ENCODE results near the gene DCDC2C. TPM values are rescaled to one million over a fixed set of nuclear protein-coding genes. Genes with fewer than 3 reads are reported as not detected.

DCDC2C gene
- polyA plus RNA-seq, 1 of the 3 experiments (the other 2 are of a cell fraction), result not detected

DNA sequence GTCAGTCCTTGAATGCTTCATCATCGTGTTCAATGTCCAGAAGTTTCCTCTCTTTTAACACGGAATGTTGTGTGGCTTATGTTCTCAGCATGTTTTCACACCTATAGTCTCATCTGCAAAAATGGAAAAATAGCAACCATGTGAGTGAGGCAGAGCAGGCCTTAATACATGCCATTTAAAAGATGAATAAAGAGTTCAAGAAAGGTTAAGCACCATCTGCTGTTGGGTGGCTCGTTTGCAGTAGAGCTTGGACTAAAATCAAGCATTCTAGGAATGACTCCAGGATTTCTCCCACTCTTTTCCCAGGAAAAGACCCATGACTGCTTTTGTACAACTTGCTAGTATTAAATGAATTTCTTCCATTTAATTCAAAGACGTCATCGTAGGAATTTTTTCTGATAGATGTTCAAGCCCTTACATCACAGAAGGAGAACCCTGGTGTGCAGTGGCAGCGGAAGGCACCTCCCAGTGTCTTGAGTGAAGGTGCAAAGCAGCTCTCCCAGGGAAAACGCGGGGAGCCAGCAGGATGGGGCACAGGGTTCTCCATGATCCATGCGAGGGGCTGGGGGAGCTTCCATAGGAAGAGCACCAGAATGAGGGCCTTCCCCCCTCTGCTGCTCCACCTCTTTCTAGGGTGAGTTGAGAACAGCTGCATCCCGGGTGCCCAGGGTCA lies 9.6 kb downstream of the DCDC2C start:
- no peak for DNase-seq
- H2AFZ ChIP-seq (ENCODE audit: low read depth), result no peak overlapping the region
- WGBS (ENCODE audit: low lambda C conversion rate), result 19% methylated on average over 8 of the region's 10 CpGs
- H3F3A ChIP-seq (replicated peaks; ENCODE audit: insufficient read depth), result no peaks in the 10 kb centered on the region
- ChIA-PET CTCF (interaction anchor here (0.8 to 5.3 kb wide), 4 partner anchors 15 to 74 kb away, joined by 3 to 42 read pairs (median 5); no protein-coding TSS in a partner anchor), POLR2A (no interaction called here)
- no peak overlapping the region for H3K27ac ChIP-seq (ENCODE audit: low read depth in 2 of 2, low read length in 1 of 2)
- H3K4me2 ChIP-seq, result no peak overlapping the region
- H3K4me1 ChIP-seq (ENCODE audit: control insufficient read depth in 1 of 2, insufficient read depth in 2 of 2, low read depth in 1 of 2, low read length in 1 of 2), result no peaks in the 10 kb centered on the region
- no peaks in the 10 kb centered on the region for H3K27me3 ChIP-seq (ENCODE audit: insufficient read depth)
- H4K20me1 ChIP-seq (ENCODE audit: insufficient read depth), result no peaks in the 10 kb centered on the region
- H3K9ac ChIP-seq, result no peak overlapping the region
- TF ChIP-seq SMC3 (IDR thresholded peaks at IDR 0.05; ENCODE audit: low read depth, low read length) (no peak), MXI1 (IDR thresholded peaks at IDR 0.05; ENCODE audit: low read depth, low read length) (no peak), FOXM1 (IDR thresholded peaks at IDR 0.05; ENCODE audit: low read depth) (no peak), GABPA (IDR thresholded peaks at IDR 0.05; ENCODE audit: low read depth) (no peak), RCOR1 (IDR thresholded peaks at IDR 0.05; ENCODE audit: low read length) (no peak), EZH2phosphoT487 (IDR thresholded peaks at IDR 0.05; ENCODE audit: borderline replicate concordance, low read depth) (no peak), TEAD4 (IDR thresholded peaks at IDR 0.05; ENCODE audit: borderline replicate concordance, insufficient read depth) (no peak), CHD2 (IDR thresholded peaks at IDR 0.05; ENCODE audit: low read length, partially characterized antibody) (no peak), YY1 (IDR thresholded peaks at IDR 0.05; ENCODE audit: low read depth) (no peak), PBX3 (IDR thresholded peaks at IDR 0.05) (no peak), ZBTB33 (IDR thresholded peaks at IDR 0.05; ENCODE audit: borderline replicate concordance, low read depth) (no peak), NFIC (IDR thresholded peaks at IDR 0.05; ENCODE audit: borderline replicate concordance) (no peak), SIN3A (IDR thresholded peaks at IDR 0.05; ENCODE audit: borderline replicate concordance, low read depth, low read length) (no peak), JUND (IDR thresholded peaks at IDR 0.05) (no peak), REST (IDR thresholded peaks at IDR 0.05; ENCODE audit: low read depth, low read length) (no peak), RXRA (IDR thresholded peaks at IDR 0.05; ENCODE audit: borderline replicate concordance, low read depth) (no peak), EP300 (IDR thresholded peaks at IDR 0.05; ENCODE audit: borderline replicate concordance in 1 of 2, low read depth in 1 of 2, low read length in 1 of 2) (no peak)
- TF ChIP-seq, protein P1, sequence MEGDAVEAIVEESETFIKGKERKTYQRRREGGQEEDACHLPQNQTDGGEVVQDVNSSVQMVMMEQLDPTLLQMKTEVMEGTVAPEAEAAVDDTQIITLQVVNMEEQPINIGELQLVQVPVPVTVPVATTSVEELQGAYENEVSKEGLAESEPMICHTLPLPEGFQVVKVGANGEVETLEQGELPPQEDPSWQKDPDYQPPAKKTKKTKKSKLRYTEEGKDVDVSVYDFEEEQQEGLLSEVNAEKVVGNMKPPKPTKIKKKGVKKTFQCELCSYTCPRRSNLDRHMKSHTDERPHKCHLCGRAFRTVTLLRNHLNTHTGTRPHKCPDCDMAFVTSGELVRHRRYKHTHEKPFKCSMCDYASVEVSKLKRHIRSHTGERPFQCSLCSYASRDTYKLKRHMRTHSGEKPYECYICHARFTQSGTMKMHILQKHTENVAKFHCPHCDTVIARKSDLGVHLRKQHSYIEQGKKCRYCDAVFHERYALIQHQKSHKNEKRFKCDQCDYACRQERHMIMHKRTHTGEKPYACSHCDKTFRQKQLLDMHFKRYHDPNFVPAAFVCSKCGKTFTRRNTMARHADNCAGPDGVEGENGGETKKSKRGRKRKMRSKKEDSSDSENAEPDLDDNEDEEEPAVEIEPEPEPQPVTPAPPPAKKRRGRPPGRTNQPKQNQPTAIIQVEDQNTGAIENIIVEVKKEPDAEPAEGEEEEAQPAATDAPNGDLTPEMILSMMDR (IDR thresholded peaks at IDR 0.05), result no peak
- TF ChIP-seq, protein P2, sequence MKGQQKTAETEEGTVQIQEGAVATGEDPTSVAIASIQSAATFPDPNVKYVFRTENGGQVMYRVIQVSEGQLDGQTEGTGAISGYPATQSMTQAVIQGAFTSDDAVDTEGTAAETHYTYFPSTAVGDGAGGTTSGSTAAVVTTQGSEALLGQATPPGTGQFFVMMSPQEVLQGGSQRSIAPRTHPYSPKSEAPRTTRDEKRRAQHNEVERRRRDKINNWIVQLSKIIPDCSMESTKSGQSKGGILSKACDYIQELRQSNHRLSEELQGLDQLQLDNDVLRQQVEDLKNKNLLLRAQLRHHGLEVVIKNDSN (IDR thresholded peaks at IDR 0.05; ENCODE audit: borderline replicate concordance, low read depth), result no peak
- H3K9me2 ChIP-seq, result no peaks in the 10 kb centered on the region
- H3K9me3 ChIP-seq, result no peaks in the 10 kb centered on the region
- H3K36me3 ChIP-seq (replicated peaks in 1 of 2; ENCODE audit: control insufficient read depth in 1 of 2, insufficient read depth in 2 of 2, low read length in 1 of 2), result no peaks in the 10 kb centered on the region
- H3K79me2 ChIP-seq (ENCODE audit: insufficient read depth), result no peaks in the 10 kb centered on the region
- no peak overlapping the region for H3K4me3 ChIP-seq (ENCODE audit: low read depth in 2 of 2, low read length in 1 of 2)
